GM10248 (cell line): ENCODE measurements around the gene MORN1.

ENCODE experiments used
- CTCF ChIA-PET: fragments of 300-600 bp; sonication (Branson Sonifier 250); formaldehyde crosslinking; extraction: SDS; loops from one replicate; lab custom pipeline; 2021; ENCODE audit warnings: antibody characterized with exemption; lab: Yijun Ruan, JAX
- POLR2A ChIA-PET: fragments of 350-650 bp; sonication (Branson Sonifier 250); formaldehyde crosslinking; extraction: SDS; loops from one replicate; lab custom pipeline; 2020; ENCODE audit warnings: antibody characterized with exemption; lab: Yijun Ruan, JAX
- DNase-seq: peaks from one replicate; pipeline ENCODE4 v3.0.0; 2012; ENCODE audit errors: extremely low spot score
- CTCF ChIP-seq: IDR thresholded peaks from 2 replicates; pipeline ENCODE4 v1.5.1; 2012; ENCODE audit warnings: mild to moderate bottlenecking, low read depth; ENCODE audit errors: extremely low read depth, missing control alignments, control extremely low read depth

The MORN1 gene

GRCh38 chr1:2378441-2378851 lies 12.9 kb downstream of the MORN1 start:
- DNase-seq = no peak
- ChIA-PET CTCF (interaction anchor here (1.1 to 9.5 kb wide), 2 partner anchors 63 to 179 kb away, joined by 3 to 182 read pairs; partner anchors contain the start of gene FAAP20), POLR2A (no interaction called here)
- no peak for TF ChIP-seq CTCF

- POLR2A ChIA-PET = no interaction called here
- no peak for DNase-seq
- TF ChIP-seq CTCF = no peak
- CTCF ChIA-PET = interaction anchor here (9.5 kb wide), 1 partner anchor 179 kb away, joined by 182 read pairs; the partner anchor contains the start of gene FAAP20
Measured at GRCh38 chr1:2377751-2378440, 13.5 kb downstream of the MORN1 start.

GRCh38 chr1:2376931-2377672 lies 14.3 kb downstream of the MORN1 start:
- no peak for DNase-seq
- ChIA-PET CTCF (interaction anchor here (1.3 to 9.5 kb wide), 2 partner anchors 172 to 178 kb away, joined by 3 to 182 read pairs; partner anchors contain the start of gene FAAP20), POLR2A (no interaction called here)
- no peak for TF ChIP-seq CTCF

- POLR2A ChIA-PET = no interaction called here
- TF ChIP-seq CTCF = no peak
- no peak for DNase-seq
- CTCF ChIA-PET = interaction anchor here (0.9 to 9.5 kb wide), 3 partner anchors 11 to 177 kb away, joined by 3 to 182 read pairs (median 3); partner anchors contain the start of gene FAAP20
Measured at GRCh38 chr1:2376261-2376741, 15.1 kb downstream of the MORN1 start.

GRCh38 chr1:2375923-2376260 lies 15.5 kb downstream of the MORN1 start:
- DNase-seq = no peak
- POLR2A ChIA-PET = no interaction called here
- no peak for TF ChIP-seq CTCF
- CTCF ChIA-PET = interaction anchor here (0.9 to 1.3 kb wide), 3 partner anchors 12 to 170 kb away, joined by 3 to 4 read pairs (median 3); no protein-coding TSS in a partner anchor

GRCh38 chr1:2375246-2375922 lies 16.0 kb downstream of the MORN1 start:
- ChIA-PET CTCF (interaction anchor here (0.9 to 1.3 kb wide), 3 partner anchors 12 to 170 kb away, joined by 3 to 4 read pairs (median 3); no protein-coding TSS in a partner anchor), POLR2A (no interaction called here)
- no peak for TF ChIP-seq CTCF
- no peak for DNase-seq
